ENCODE data around the gene FAM53B. TPM values are rescaled to one million over a fixed set of nuclear protein-coding genes. Genes with fewer than 3 reads are reported as not detected.

FAM53B gene
- total RNA-seq, 4 donors from 2014 or later, result 140 to 253 (median 192) TPM

DNA sequence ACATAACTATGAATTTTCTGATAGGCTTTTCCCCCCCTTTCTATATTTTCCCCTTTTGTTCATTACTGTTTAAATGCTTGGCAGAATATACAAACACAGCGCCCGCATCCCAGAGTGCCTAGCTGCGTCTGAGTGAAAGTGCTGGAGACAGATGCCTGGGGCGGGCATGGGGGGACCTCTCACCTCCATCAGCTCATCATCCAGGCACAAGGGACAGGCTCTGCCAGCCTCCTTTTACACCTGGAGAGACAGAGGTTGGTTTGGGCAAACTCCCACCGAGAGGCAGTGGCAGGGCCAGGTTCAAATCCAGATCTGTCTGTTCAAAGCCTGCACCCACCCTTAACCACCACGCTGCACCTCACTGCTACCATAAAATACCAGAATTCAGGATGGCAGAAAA, 104.5 kb downstream of the FAM53B start:
- Histone ChIP-seq H3K36me3 (no peaks in the 10 kb centered on the region), H3K4me1 (peaks cover 42 to 49% of the 10 kb centered on the region in 2 donors), H3K27ac (no peak overlapping the region), H3K4me3 (no peak overlapping the region), H3K9me3 (no peaks in the 10 kb centered on the region), H3K27me3 (no peaks in the 10 kb centered on the region)
- in situ Hi-C loops (cut with MboI; ENCODE audit: low sequenced_read_pairs in 4 of 4), result loop anchor here in 3 of 4 donors (10.0 to 25.0 kb wide), 2 partner anchors 98 to 105 kb away; partner anchors contain the start of gene FAM53B (in 3 of the 3)
- DNase-seq (no peak), ATAC-seq (no peak)
- no peak for TF ChIP-seq POLR2A (IDR thresholded peaks at IDR 0.05)
- TF ChIP-seq, protein P1, sequence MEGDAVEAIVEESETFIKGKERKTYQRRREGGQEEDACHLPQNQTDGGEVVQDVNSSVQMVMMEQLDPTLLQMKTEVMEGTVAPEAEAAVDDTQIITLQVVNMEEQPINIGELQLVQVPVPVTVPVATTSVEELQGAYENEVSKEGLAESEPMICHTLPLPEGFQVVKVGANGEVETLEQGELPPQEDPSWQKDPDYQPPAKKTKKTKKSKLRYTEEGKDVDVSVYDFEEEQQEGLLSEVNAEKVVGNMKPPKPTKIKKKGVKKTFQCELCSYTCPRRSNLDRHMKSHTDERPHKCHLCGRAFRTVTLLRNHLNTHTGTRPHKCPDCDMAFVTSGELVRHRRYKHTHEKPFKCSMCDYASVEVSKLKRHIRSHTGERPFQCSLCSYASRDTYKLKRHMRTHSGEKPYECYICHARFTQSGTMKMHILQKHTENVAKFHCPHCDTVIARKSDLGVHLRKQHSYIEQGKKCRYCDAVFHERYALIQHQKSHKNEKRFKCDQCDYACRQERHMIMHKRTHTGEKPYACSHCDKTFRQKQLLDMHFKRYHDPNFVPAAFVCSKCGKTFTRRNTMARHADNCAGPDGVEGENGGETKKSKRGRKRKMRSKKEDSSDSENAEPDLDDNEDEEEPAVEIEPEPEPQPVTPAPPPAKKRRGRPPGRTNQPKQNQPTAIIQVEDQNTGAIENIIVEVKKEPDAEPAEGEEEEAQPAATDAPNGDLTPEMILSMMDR (IDR thresholded peaks at IDR 0.05 in 4 of 5, conservative IDR thresholded peaks at IDR 0.05 in 1 of 5), result no peak
- intact Hi-C loops (cut with DNase I; ENCODE audit: low total_unique reads), result loop anchor here (2.0 to 10.0 kb wide), 2 partner anchors 21 to 275 kb away; no protein-coding TSS in a partner anchor

DNA sequence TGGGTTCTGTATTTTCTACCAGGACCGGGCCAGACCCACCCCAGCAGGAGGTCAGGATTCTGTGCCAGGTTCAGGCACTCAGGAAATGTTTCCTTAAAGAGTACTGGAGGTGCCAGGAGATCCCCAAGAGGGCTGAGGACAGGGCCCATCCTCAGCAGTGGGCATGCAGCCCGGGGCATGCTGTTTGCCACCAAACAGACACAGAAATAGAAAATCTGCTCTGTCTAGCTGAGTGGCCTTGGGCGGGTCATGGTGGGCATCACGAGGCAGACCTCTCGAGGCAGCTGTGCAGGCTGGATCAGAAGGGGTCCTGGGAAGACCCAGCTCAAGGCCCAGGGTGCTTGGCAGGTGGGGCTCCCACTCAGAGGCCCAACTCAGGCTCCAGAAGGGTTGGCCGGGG, 105.0 kb downstream of the FAM53B start:
- Histone ChIP-seq H3K4me3 (no peak overlapping the region), H3K4me1 (peaks cover 38 to 45% of the 10 kb centered on the region in 2 donors), H3K27me3 (no peaks in the 10 kb centered on the region), H3K9me3 (no peaks in the 10 kb centered on the region), H3K27ac (no peak overlapping the region), H3K36me3 (no peaks in the 10 kb centered on the region)
- intact Hi-C loops (cut with DNase I; ENCODE audit: low total_unique reads) (no loop called here), in situ Hi-C loops (cut with MboI; ENCODE audit: low sequenced_read_pairs in 4 of 4) (loop anchor here in 3 of 4 donors (10.0 to 25.0 kb wide), 2 partner anchors 98 to 106 kb away; partner anchors contain the start of gene FAM53B (in 3 of the 3))
- no peak for ATAC-seq
- no peak for DNase-seq
- TF ChIP-seq POLR2A (IDR thresholded peaks at IDR 0.05), result no peak
- TF ChIP-seq, protein P1 (IDR thresholded peaks at IDR 0.05 in 4 of 5, conservative IDR thresholded peaks at IDR 0.05 in 1 of 5), result no peak

DNA sequence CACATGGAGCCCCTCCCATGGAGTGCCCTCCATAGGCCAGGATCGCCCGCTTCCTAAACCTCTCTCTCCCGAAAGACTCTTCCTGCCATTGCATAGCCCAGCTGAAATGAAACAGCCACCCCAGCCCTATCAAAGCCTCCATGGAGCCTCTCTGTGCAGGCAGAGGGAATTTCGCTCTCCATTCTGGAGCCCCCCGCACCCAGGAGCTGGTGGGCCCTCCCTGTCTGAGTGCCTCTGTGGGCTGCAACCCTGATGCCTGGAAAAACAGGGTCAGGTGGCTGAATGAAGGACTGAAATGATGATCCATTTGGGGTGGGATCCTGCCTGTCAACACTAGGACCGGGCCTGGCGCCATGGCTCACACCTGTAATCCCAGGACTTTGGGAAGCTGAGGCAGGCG, 106.4 kb downstream of the FAM53B start:
- Histone ChIP-seq H3K27ac (no peak overlapping the region), H3K4me3 (no peak overlapping the region), H3K4me1 (peaks cover 42 to 47% of the 10 kb centered on the region in 2 donors), H3K36me3 (no peaks in the 10 kb centered on the region), H3K27me3 (no peaks in the 10 kb centered on the region), H3K9me3 (no peaks in the 10 kb centered on the region)
- TF ChIP-seq, protein P1 (IDR thresholded peaks at IDR 0.05 in 4 of 5, conservative IDR thresholded peaks at IDR 0.05 in 1 of 5), result no peak
- TF ChIP-seq POLR2A (IDR thresholded peaks at IDR 0.05), result no peak
- in situ Hi-C loops (cut with MboI; ENCODE audit: low sequenced_read_pairs in 4 of 4) (loop anchor here in 3 of 4 donors (10.0 to 25.0 kb wide), 2 partner anchors 100 to 107 kb away; partner anchors contain the start of gene FAM53B (in 3 of the 3)), intact Hi-C loops (cut with DNase I; ENCODE audit: low total_unique reads) (no loop called here)
- ATAC-seq (no peak), DNase-seq (no peak)

- ATAC-seq (no peak), DNase-seq (no peak)
- H3K4me3 ChIP-seq, result no peak overlapping the region
- no peak overlapping the region for H3K27ac ChIP-seq
- H3K27me3 ChIP-seq, result no peaks in the 10 kb centered on the region
- no peak for TF ChIP-seq POLR2A (IDR thresholded peaks at IDR 0.05)
- TF ChIP-seq, protein P1 (IDR thresholded peaks at IDR 0.05 in 4 of 5, conservative IDR thresholded peaks at IDR 0.05 in 1 of 5), result no peak
- no peaks in the 10 kb centered on the region for H3K9me3 ChIP-seq
- H3K4me1 ChIP-seq, result peaks cover 42 to 47% of the 10 kb centered on the region in 2 donors
- H3K36me3 ChIP-seq, result no peaks in the 10 kb centered on the region
- in situ Hi-C loops (cut with MboI; ENCODE audit: low sequenced_read_pairs in 4 of 4) (loop anchor here in 3 of 4 donors (10.0 to 25.0 kb wide), 2 partner anchors 100 to 108 kb away; partner anchors contain the start of gene FAM53B (in 3 of the 3)), intact Hi-C loops (cut with DNase I; ENCODE audit: low total_unique reads) (no loop called here)
Measured at GRCh38 chr10:124637091-124637700, 107.0 kb downstream of the FAM53B start.

Measured in gastrocnemius medialis (tissue), 4 donors.